Measurements from ENCODE around the gene TINAGL1. TPM values are rescaled to one million over a fixed set of nuclear protein-coding genes. Genes with fewer than 3 reads are reported as not detected.

TINAGL1 gene
- total RNA-seq, 4 donors from 2014 or later, result 139 to 354 (median 244) TPM

DNA sequence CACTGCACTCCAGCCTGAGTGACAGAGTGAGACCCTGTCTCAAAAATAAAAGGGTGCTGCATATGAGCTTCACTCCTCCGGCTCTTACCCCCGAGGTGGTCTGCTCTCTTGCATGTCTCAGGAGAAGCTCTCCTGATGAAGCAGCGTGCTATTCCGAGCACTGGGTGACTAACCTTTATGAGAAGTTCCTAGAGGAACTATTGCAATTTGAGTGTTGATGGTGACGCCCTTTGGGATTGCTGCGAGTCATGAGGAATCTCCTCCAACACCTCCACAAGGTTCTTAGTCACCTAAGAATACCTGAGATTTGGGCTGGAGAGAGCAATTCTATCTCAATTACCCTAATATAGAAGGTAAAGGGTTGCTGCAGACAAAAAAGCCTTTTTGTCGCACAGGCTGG is 40.8 kb upstream of the TINAGL1 start:
- no peak overlapping the region for H3K27ac ChIP-seq (replicated peaks in 1 of 4)
- no peaks in the 10 kb centered on the region for H3K36me3 ChIP-seq
- H3K4me3 ChIP-seq, result no peak overlapping the region
- no peaks in the 10 kb centered on the region for H3K27me3 ChIP-seq
- intact Hi-C loops (cut with DNase I), result no loop called here
- TF ChIP-seq EP300 (IDR thresholded peaks at IDR 0.05) (no peak), POLR2AphosphoS5 (IDR thresholded peaks at IDR 0.05) (no peak), CTCF (IDR thresholded peaks at IDR 0.05) (no peak), POLR2A (IDR thresholded peaks at IDR 0.05; ENCODE audit: low read depth) (no peak)
- 96% methylated on average over 7 of the region's 7 CpGs for WGBS
- DNase-seq (ENCODE audit: extremely low spot score), result no peak
- H3K4me1 ChIP-seq, result peaks cover 0 to 10% (median 8%) of the 10 kb centered on the region in 4 donors
- no peaks in the 10 kb centered on the region for H3K9me3 ChIP-seq

GRCh38 chr1:31539329-31539728 is 37.0 kb upstream of the TINAGL1 start:
- no peaks in the 10 kb centered on the region for H3K36me3 ChIP-seq
- intact Hi-C loops (cut with DNase I), result no loop called here
- H3K27me3 ChIP-seq, result no peaks in the 10 kb centered on the region
- no peaks in the 10 kb centered on the region for H3K4me1 ChIP-seq
- H3K4me3 ChIP-seq, result no peak overlapping the region
- TF ChIP-seq EP300 (IDR thresholded peaks at IDR 0.05), result no peak
- TF ChIP-seq POLR2A (IDR thresholded peaks at IDR 0.05; ENCODE audit: low read depth), result no peak
- no peak for TF ChIP-seq POLR2AphosphoS5 (IDR thresholded peaks at IDR 0.05)
- TF ChIP-seq CTCF (IDR thresholded peaks at IDR 0.05), result no peak
- WGBS, result 82% methylated on average over 3 of the region's 3 CpGs
- no peak overlapping the region for H3K27ac ChIP-seq (replicated peaks in 1 of 4)
- peaks cover 0 to 15% (median 9%) of the 10 kb centered on the region in 4 donors for H3K9me3 ChIP-seq
- DNase-seq (ENCODE audit: extremely low spot score), result no peak

DNA sequence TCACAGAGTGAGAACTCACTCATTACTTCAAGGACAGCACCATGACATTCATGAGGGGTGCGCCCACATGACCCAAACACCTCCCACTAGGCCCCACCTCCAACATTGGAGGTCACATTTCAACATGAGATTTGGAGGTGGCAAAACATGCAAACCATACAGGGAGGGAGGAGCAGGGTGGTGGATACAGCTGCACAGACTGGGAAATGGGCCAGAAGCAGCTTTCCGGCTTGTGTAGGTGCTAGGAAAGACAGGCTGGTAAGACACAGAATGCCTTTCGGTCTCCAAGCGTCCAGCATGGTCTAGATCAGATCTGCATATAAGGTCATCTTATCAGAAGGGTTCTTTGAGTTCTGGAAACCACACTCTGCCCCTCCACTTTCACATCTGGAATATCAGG is 35.1 kb upstream of the TINAGL1 start:
- Histone ChIP-seq H3K9me3 (peaks cover 0 to 15% (median 9%) of the 10 kb centered on the region in 4 donors), H3K27me3 (no peaks in the 10 kb centered on the region), H3K36me3 (no peaks in the 10 kb centered on the region), H3K4me1 (no peaks in the 10 kb centered on the region), H3K27ac (replicated peaks in 1 of 4) (no peak overlapping the region), H3K4me3 (no peak overlapping the region)
- TF ChIP-seq EP300 (IDR thresholded peaks at IDR 0.05), result no peak
- no peak for TF ChIP-seq POLR2AphosphoS5 (IDR thresholded peaks at IDR 0.05)
- TF ChIP-seq POLR2A (IDR thresholded peaks at IDR 0.05; ENCODE audit: low read depth), result no peak
- no peak for TF ChIP-seq CTCF (IDR thresholded peaks at IDR 0.05)
- intact Hi-C loops (cut with DNase I), result loop anchor here (10.0 kb wide), 2 partner anchors 76 to 116 kb away; no protein-coding TSS in a partner anchor
- WGBS, result 84% methylated on average over 4 of the region's 4 CpGs
- no peak for DNase-seq (ENCODE audit: extremely low spot score)

DNA sequence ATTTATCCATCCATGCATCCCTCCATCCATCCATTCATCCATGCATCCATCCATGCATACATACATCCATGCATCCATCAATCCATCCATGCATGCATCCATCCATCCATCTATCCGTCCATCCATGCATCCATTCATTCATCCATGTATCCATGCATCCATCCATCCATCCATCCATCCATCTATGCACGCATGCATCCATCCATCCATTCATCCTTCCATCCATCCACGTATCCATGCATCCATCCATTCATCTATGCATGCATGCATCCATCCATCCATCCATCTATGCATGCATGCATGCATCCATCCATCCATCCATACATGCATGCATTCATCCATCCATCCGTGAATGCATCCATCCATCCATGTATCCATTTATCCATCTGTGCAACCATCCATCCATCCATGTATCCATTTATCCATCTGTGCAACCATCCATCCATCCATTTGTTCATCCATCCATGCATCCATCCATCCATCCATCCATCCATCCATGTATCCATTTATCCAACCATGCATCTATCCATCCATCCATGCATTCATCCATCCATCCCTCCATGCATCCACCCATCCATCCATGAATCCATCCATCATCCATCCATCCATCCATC is 30.3 kb upstream of the TINAGL1 start:
- WGBS, result 91% methylated on average over 4 of the region's 4 CpGs
- H3K4me1 ChIP-seq, result peaks cover 7 to 19% (median 12%) of the 10 kb centered on the region in 4 donors
- peaks cover 0 to 21% (median 2%) of the 10 kb centered on the region in 4 donors for H3K27me3 ChIP-seq
- no peaks in the 10 kb centered on the region for H3K36me3 ChIP-seq
- intact Hi-C loops (cut with DNase I), result loop anchor here (5.0 to 10.0 kb wide), 4 partner anchors 81 to 359 kb away; no protein-coding TSS in a partner anchor
- H3K9me3 ChIP-seq, result peaks cover 0 to 15% (median 9%) of the 10 kb centered on the region in 4 donors
- TF ChIP-seq EP300 (IDR thresholded peaks at IDR 0.05) (no peak), CTCF (IDR thresholded peaks at IDR 0.05) (no peak), POLR2A (IDR thresholded peaks at IDR 0.05; ENCODE audit: low read depth) (no peak), POLR2AphosphoS5 (IDR thresholded peaks at IDR 0.05) (no peak)
- DNase-seq (ENCODE audit: extremely low spot score), result no peak
- no peak overlapping the region for H3K4me3 ChIP-seq
- H3K27ac ChIP-seq (replicated peaks in 1 of 4), result no peak overlapping the region

All from esophagus muscularis mucosa (tissue), 4 donors.